ENCODE results near the gene HOXB5. TPM values are rescaled to one million over a fixed set of nuclear protein-coding genes. Genes with fewer than 3 reads are reported as not detected.

HOXB5 gene
- total RNA-seq, 1 experiment from 2014 or later, result not detected

DNA sequence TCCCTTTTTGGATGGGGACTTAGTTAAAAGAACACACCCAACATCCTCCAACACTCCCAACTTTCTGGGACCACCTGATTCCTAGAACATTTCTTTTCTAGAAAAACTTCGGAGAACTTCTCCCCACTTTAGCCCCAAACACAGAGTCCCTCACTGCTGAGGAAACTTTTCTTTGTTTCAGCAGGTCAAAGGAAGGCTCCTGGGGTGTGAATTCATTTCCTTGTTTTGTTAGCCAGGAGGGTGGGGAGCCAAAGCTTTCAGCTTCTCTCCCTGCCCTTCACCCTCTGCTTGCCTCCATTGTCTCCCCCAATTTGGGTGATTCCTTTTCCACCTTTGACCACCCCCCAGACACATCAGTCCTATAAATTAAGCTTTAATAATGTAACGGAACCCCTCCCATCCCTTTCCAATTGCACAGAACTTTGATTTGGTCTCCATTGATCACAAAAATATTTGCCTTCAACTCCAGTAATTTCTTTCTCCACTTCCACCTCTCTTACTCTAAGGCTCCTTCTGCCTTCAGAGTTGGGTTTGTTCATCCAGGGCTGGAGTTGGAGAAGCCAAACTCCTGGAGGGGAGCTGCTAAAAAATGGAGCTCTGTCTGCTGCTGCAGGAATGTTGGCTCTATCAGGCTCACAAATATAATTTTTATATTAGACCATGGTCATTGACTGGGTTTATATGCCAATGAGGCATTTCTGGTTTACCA lies 25.8 kb downstream of the HOXB5 start:
- in situ Hi-C loops (cut with HindIII; ENCODE audit: low sequenced_read_pairs), result no loop called here
- no peak for DNase-seq (ENCODE audit: low spot score)

DNA sequence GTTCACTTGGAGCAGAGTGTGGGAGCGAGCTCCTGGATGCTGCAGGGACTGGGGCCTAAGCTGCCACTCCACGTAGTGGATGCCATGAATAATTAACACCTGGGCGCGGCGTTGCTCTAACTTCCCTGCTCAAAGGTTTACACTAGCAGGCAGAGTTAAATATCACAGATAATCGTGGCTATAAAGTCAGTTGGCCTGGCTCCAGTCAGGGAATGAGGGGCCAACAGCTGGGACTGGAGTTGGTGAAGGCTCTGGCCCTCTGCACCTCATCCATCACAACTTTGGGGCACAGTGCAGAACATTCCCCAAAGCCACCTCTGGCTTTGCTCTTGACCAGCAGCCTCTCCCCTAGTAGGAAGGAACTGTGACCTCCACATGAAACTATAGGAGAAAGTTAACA lies 26.4 kb downstream of the HOXB5 start:
- in situ Hi-C loops (cut with HindIII; ENCODE audit: low sequenced_read_pairs), result no loop called here
- no peak for DNase-seq (ENCODE audit: low spot score)

DNA sequence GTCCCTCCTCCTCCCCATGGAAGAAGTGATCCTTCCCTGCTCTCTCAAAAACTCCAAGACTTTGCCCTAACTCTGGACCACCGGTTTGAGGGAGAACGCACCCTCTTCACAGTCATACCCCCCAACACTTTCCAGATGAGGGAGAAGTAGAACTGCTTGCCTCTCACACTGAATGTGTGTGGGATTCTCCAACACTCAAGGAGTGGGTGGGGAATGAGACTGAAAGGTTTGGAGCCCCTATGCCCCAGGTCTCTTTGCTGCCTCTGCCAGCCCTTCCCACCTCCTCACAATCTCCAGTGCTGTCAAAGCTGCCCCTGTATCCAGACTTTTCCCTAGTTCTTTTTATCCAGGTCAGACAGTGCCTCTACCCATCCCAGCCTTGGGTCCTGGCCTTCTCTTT lies 26.9 kb downstream of the HOXB5 start:
- in situ Hi-C loops (cut with HindIII; ENCODE audit: low sequenced_read_pairs), result no loop called here
- DNase-seq (ENCODE audit: low spot score), result no peak

DNA sequence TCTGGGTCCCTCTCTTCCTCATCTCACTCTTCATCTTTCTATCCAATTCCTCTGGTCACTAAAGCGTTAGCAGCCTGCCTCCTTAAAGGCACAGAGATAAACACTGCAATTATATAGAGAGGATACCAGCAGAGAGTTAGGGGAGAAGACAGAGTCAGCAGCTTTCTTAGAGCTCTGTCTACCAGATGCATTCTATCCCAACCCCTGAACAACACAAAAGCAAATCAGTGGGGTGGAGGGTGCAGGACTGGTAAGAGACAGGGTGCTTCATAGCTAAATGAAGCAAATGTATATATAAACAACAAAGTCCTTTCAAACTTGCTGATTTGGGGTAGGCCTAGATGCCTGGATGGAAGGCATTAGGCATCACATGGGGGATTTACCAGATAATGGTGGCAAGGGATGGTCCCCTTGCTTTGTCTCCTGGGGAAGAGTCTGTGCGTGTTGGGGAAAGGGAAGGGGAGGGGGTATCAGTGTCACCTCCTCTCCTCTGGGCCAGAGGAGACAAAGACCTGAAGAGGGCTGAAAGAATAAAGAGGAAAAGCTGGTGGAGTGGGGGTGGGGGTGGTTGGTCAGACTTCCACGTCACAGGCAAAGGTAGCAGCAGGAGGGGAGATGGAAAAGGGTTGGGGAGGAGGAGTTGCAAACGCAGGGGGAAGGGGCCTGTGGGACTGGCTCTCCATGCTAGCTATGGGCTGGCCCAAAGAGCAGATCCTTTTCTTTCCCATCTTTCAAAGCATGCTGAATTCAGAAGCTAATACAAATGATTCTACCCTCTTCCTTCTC lies 27.5 kb downstream of the HOXB5 start:
- in situ Hi-C loops (cut with HindIII; ENCODE audit: low sequenced_read_pairs), result no loop called here
- DNase-seq (ENCODE audit: low spot score), result no peak

DNA sequence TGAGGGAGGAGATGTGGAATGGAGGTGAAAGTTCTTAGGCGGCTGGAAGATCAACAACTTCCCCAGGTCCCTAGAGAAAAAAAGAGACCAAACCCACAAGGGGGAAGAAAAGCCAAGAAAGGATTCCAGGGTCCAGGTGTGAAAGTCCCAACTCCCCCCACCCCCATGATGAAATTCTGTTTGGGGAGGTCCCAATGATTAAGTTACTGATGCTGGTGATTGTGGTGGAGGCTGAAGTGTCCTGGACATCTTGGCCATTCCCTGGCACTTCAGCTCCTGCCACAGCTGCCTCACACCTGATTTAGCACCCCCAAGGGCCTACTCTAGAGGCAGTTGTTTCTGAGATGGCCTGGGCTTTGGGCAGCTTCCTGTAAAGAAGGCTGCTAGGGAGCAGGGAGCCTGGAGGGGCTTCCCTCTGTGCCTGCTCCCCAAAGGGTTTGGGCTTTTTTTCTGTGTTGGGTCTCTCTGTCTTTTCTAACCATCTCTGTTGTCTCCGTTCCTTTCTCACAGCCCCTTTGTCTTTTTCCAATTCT lies 28.5 kb downstream of the HOXB5 start:
- in situ Hi-C loops (cut with HindIII; ENCODE audit: low sequenced_read_pairs), result no loop called here
- DNase-seq (ENCODE audit: low spot score), result no peak

GRCh38 chr17:48564188-48565021 lies 29.2 kb downstream of the HOXB5 start:
- in situ Hi-C loops (cut with HindIII; ENCODE audit: low sequenced_read_pairs), result no loop called here
- DNase-seq (ENCODE audit: low spot score), result no peak

- in situ Hi-C loops (cut with HindIII; ENCODE audit: low sequenced_read_pairs), result no loop called here
- DNase-seq (ENCODE audit: low spot score), result no peak
These were observed 29.8 kb downstream of the HOXB5 start for GRCh38 chr17:48563867-48564187.

DNA sequence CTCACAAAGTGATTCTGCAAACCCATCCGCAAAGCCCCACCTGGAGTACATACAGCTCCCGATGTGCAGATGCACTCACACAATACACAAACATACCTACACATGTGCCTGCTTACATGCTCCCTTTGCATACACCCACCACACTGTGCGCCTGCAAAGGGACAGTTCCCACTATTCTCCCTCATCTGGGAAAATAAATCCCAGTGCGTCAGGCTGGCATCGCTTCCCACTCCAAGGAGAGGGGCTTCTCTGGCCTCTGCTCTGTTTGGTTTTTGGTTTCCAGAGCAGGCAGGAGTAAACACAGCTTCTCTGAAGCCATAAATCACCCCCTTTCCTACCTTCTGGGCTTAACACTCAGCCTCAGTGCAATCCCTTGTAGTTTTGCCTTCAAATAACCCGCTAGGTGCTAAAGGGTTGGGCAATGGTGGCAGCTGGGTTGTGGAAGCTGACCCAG lies 30.2 kb downstream of the HOXB5 start:
- no peak for DNase-seq (ENCODE audit: low spot score)

DNA sequence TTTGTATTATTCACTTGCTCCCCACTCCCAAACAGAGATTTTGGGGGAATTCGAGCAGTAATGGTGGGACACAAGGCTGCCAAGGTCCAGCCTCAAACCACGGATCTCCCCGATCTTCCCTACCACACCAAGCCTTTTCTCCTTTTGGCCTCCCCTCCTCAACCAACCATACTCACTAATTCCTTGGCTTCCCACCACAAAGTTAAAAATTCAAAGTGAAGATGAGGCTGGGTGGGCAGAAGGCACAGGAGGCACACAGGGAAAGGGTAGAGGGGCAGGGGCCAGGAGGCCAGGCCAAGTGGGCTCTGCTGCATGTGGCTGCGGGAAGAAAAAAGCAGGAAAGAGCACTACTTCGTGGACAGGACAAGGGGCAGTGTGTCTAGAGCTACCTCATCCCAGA lies 30.6 kb downstream of the HOXB5 start:
- no peak for DNase-seq (ENCODE audit: low spot score)
- in situ Hi-C loops (cut with HindIII; ENCODE audit: low sequenced_read_pairs), result no loop called here

More for the DNA sequence above, 30.2 kb downstream of the HOXB5 start:
- in situ Hi-C loops (cut with HindIII; ENCODE audit: low sequenced_read_pairs), result no loop called here

DNA sequence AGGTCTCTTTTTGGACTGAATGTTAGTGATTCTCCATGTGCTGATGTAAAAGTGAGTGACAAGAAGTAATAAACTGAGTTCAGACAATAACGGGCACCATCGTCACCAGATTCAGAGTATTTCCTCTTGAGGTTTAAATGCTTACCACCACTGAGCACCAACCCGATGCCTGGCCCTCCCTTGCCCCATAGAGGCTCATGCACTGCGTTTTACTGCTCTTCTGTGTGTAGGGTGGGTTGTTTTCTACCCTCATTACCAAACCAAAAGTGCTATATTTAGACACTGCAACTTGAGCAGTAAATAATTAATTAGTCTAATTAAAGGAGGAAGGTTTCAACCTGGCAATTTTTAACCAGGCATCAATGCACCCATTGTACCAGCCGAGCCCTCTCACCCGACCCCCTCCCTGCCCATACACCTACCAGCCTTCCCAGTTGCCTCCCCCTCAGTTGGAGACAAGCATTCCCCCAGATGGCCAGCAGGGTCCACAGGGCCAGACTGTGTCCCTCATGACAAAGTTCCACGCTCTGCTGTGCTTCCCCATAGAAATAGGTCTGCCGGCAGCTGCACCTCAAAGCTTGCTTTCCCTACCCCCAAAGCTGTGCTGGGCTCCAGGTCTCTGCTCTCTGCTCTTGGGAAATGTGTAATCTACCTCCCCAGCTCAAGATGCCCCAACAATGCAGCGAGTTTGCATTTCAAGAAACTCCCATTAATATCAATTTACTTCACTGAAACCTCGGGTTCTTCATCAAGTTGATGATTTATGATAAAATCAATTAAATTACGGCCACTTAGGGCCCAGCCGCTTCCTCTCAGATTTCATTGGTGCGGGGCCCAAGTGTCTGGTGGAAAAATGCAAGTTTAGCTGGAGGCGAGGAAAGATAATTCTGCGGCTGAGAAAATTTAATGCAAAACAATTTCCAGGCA lies 31.4 kb downstream of the HOXB5 start:
- DNase-seq (ENCODE audit: low spot score), result no peak
- in situ Hi-C loops (cut with HindIII; ENCODE audit: low sequenced_read_pairs), result no loop called here

GRCh38 chr17:48559840-48560817 lies 33.5 kb downstream of the HOXB5 start:
- in situ Hi-C loops (cut with HindIII; ENCODE audit: low sequenced_read_pairs), result no loop called here
- DNase-seq (ENCODE audit: low spot score), result no peak

GRCh38 chr17:48559122-48559839 lies 34.3 kb downstream of the HOXB5 start:
- in situ Hi-C loops (cut with HindIII; ENCODE audit: low sequenced_read_pairs), result no loop called here
- no peak for DNase-seq (ENCODE audit: low spot score)

DNA sequence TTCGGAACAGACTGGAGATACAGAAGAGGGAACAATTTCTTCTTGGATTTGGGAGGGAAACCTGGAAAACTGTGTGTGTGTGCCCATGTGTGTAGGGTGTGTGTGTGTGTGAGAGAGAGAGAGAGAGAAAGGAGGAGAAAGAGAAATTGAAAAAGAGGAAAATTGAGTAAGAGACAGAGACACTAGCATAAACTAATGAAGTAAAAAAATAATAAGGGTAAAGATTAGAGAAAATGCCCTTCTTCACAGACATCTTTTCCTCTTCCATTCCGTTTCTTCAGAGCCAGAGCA lies 34.8 kb downstream of the HOXB5 start:
- DNase-seq (ENCODE audit: low spot score), result no peak

DNA sequence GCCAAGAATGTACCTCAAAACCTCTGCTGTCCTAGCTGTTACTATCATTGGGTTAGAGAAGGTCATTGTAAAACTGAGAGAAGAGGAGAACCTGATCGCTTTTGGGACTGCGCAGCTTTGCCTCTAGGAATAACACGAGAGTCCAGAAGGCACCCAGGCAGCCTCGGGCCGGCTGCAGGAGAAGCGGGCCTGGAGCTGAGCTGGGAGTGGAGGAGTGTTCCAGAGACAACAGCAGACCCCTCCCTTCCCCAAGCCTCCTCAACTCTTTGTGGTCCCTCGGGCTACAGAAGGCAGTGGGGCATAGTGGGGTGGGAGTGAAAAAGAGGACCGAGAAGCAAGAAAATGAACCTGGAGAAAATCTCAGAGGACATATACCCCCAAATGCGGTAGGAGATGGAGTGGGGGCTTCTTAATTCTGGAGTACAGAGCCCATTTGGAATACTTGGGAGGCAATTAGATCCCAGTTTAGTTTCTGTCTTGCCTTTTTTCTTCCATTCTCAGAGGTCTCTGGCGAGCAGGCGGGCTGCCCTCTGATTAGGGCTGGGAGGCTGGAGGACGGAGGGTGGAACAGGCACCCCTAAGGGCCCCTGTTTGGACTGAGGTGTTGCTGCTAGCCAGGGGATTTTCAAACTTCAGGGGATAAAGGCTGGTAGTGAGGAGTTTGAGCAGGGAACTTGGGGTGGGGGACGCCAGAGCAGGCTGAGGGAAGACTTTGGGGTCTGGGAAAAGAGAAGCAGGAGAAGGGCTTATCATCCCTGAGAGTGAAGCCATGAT lies 35.3 kb downstream of the HOXB5 start:
- no peak for DNase-seq (ENCODE audit: low spot score)
- in situ Hi-C loops (cut with HindIII; ENCODE audit: low sequenced_read_pairs), result no loop called here

More for the DNA sequence above, 34.8 kb downstream of the HOXB5 start:
- in situ Hi-C loops (cut with HindIII; ENCODE audit: low sequenced_read_pairs), result no loop called here

GRCh38 chr17:48556576-48557401 lies 36.8 kb downstream of the HOXB5 start:
- no peak for DNase-seq (ENCODE audit: low spot score)
- in situ Hi-C loops (cut with HindIII; ENCODE audit: low sequenced_read_pairs), result no loop called here

GRCh38 chr17:48556229-48556575 lies 37.4 kb downstream of the HOXB5 start:
- in situ Hi-C loops (cut with HindIII; ENCODE audit: low sequenced_read_pairs), result no loop called here
- no peak for DNase-seq (ENCODE audit: low spot score)

All from G401 (cell line).